Activated CD8-positive, alpha-beta memory T cell treated with anti-CD3 and anti-CD28 coated beads, Interleukin-2, amount 50 U/mL, for 48 hours (primary cell): ENCODE data around the gene GRIK1.
"Not testable (repeated sequence)": the region's sequence is repeated elsewhere in the genome, so short reads cannot be mapped to it uniquely, and the experiment has no call there.

Experiments
- DNase-seq: peaks from one replicate; pipeline ENCODE4 v3.0.0-alpha.2; 2020

The GRIK1 gene

DNA sequence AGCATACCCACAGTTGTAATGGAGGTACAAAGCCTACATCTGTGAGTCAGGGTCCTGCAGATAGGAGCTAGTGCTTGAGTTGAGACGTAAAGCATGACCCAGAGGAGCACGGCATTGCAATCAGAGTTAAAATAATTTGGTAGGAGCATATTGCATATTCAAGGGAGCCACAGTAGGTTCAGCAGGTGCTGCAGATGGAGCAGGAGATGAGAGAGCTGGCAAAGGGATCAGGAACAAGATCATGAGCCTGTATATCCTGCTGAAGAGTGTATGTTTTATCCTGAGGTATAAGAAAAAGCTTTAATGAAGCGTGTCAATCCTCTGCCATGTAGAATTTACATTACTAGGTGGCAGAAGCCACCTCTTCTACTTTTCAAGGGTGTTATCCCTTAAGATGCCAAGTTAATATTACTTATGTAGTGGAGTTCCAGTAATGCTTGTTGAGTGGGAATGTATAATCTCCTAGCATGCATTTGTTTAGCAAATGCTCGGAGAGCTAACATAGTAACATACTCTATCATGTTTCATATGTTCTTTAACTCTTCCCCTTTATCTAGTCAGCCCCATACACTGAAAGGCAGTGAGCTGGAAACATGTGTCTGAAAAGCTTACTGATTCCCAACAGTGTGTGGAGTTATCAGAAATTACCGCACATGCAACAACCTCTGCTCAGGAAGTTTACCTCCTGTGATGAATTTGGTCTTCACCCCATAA, 300.3 kb downstream of the GRIK1 start:
- DNase-seq: no peak

DNA sequence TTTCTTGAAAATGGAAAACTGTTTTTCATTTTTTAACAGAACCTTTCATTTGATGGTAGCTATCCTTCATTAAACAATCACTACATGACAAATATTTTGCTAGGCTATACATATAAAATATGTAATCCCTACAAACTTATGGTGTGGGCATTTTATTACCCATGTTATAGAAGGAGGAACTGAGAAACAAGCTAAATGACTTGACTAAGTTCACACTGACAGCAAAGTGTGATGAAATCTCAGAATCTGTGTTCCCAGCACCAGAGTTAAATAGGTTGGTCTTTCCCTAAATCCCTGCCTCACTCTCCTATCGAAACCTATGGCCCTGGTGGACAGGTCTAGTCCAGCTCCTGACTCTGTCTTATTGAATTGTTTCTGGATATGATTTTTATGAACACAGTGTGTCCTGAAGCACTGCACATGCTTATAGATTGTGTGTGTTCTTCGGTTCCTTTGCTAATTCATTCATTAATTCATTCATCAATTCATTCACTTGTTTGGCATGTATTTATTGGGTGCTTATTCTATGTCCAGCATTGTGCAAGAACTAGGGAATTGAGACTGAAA, 301.0 kb downstream of the GRIK1 start:
- no peak for DNase-seq

DNA sequence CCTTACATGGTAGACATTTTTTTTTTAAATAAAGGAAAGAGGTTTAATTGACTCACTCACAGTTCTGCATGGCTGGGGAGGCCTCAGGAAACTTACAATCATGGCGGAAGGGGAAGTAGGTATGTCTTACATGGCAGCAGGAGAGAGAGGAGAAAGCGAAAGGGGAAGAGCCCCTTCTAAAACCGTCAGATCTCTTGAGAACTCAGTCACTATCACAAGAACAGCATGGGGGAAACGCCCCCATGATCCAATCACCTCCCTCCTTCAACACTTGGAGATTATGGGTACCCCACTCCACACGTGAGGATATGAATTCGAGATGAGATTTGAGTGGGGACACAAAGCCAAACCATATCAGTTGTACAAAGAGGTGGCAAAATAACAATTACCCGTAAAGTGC, 301.7 kb downstream of the GRIK1 start:
- DNase-seq: no peak

DNA sequence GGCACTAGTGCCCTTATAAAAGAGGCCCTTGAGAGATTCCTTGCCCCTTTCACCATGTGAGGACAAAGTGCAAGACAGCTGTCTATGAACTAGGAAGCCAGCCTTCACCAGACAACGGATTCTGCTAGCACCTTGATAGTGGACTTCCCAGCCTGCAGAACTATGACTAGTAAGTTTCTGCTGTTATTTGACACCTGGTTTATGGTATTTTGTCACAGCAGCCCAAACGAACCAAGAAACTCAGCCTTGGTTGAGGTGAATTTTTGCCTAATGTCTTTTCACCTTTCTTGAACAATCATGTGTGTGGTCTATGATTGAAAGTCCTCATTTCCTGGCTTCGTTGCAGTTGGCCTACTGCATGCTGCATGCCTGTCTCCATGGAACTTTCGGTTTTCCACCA, 302.2 kb downstream of the GRIK1 start:
- no peak for DNase-seq

DNA sequence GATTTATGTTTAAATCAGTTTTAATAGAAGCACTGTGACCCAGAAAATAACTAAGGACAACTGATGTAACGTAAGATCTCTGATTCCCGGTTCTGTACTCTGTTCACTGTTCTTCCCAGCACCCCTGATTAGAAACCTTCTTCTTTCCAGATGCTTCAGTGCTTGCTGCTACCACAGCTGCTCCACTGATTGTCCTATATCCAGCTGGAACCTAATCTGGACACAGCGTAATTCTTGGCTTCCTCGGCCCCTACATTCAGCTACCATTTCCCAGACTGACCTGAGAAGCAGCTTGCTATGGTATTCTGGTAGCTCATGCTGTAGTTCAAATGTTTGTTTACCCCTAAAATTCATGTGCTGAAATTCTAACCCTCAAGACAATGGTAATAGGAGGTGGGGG, 302.7 kb downstream of the GRIK1 start:
- no peak for DNase-seq

DNA sequence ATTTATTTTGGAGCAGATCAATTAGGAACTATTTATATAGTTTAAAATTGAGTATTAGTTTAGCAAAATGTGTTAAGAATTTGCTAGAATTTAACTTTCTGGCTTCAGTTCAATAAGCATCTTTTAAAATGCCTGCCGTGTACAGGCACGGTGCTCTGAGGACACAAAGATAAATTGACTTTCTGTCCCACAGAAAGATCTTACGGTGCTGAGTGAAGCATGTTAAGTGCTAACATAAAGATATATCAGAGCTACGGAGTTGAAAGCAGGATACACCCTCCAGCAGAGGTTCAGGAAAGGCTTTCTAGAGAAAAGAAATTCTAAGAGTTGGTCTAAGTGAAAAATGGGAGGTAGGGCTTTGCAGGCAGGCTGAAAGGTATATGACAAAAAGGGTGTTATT, 305.4 kb downstream of the GRIK1 start:
- DNase-seq: no peak

DNA sequence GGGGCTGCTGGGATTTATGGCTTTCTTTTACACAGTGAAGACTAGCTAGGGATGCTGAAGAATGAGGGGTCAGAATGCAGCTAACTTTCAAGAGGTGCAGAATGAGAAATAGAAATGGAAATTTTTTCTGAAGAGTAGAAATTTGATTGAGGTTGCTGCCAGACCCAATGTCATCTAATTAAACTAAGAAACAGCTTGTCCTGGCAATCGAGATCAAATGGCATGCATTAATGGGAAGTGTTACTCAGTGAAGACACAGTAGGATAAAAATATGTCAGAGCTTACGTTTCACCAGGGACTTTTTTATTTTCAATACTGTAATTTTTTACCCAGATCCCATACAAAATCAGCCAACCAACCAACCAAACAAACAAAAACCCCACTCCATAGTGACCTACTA, 306.0 kb downstream of the GRIK1 start:
- no peak for DNase-seq

DNA sequence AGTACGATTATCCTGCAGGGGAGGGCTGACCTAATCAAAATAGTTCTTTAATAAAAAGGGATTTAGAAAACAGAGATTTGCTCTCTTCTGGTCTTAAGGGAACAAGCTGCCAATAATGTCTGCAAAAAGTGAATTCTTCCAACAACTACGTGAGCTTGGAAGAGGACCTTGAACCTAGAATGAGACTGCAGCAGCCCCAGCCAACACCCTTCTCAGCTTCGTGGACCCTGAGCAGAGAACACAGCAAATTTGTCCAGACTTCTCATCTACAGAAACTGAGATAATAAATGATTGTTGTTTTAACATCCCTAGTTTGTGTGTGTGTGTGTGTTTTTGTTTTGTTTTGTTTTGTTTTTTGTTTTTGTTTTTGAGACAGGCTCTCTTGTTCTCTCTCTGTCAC, 309.4 kb downstream of the GRIK1 start:
- no peak for DNase-seq

DNA sequence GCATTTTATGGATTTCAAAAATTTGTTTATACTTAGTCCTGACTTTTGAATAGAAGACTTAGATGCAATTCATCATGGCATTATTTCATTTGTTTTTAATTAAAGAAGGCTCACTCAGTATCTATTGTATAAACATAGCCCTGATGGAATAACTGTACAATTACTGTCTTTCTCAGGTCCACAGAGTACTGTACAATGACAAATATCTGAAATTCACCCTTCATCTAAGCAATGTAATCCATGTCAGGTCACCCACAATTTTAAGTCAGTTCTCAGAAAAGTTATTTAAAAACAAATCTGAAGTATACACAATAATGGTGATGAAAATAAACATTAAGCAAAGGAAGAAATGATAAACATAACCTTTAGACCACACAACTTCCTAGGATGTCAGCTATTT, 311.9 kb downstream of the GRIK1 start:
- no peak for DNase-seq

DNA sequence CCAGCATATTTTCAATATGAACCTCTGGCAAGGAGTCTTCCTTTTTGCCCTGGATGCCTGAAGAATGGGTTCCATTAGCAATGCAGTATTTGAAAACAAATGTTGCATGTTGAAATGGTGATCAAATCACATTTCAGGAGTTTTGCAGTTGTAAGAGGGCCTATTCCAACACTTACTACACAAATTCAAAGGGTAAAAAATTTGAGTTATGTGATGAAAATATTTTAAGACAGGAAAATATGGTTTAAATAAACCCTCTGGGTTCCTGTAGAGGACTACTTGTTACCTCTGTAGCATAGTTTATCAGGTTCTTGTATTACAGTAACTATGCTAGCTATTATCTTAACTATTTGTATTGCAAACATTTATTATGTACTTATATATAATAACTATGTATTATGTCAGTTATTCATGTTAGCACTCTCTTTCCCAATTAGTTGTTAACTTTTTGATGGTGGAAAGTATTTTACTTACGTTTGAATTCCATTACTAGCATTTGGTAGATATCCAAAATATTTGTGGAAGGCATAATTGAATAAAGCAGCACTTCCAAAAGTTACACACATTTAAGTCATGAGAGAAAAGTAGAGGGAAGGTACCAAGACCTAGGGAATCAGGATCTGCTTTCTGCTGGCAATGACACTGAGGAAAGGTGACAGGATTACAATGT, 312.9 kb downstream of the GRIK1 start:
- DNase-seq: no peak

DNA sequence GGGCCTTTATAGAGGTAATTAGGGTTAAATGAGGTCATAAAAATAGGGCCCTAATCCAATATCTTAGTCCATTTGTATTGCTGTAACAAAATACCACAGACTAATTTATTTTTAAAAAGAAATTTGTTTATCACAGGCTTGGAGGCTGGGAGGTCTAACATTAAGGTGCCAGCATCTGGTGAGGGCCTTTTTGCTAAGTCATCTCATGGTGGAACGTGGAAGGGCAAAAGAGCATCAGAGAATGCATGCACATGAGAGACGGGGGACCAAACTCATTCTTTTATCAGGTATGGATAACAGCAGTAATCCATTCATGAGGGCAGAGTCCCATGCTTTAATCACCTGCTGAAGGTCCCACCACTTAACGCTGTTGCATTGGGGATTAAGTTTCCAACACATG, 313.8 kb downstream of the GRIK1 start:
- no peak for DNase-seq

DNA sequence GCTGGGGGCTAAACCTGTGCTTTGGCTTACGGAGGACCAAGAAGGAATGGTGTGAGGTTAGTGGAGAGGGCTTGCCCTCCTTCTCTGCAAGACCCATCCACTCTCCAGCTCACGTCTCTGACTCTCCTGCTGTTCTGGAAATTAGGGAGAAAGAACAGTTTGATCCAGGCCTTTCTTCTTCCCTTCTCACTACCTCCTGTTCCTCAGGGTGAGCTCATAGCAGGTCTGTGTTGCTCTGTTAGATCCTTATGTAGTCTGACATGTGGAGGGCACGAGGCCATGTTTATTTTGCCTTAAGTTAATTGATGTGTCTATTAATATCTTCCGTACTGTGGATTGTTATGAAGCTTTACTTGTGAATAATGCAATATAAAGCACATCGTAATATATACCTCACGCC, 315.0 kb downstream of the GRIK1 start:
- DNase-seq: no peak

DNA sequence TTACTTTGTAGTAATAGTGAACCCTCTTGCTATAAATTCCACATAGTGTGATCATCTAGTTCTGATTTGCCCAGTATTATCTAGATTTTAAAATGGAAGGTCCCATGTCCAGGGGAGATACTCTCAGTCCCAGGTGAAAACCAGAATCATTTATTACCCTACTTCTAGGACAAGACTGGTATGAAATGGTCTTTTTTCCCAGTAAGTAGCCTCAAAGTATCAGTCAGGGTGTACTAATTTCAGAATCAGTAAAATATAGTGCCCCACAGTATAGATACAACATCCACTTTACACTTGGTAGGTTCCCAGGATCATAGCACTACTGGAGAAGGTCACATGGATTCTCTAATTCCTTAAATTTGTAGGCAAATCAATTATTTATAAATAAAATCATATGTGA, 318.3 kb downstream of the GRIK1 start:
- DNase-seq: no peak

DNA sequence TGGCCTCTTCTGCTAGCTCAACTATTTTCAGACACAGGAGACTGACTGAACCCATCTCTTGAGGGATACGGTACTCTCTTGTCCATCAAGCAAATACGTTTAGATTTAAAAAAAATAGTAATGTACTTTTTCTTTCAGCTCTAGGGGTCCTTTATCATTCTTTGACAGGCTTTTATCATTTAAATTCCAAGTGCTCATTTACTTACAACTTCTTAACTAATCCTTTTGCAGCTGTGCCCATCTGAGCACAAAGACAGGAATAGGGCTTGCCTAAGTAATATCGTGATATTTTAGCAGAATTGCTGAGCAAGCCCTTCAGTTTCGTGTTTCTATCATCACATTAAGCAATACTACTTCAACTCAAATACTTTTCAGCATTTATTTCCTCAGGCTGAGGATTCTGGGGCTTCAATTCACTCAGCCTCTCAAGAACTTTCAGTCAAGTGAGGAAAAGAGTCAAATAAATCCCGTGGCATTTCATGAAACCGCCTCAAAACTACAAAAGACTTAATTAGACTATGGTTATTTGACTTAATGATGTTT, 323.5 kb downstream of the GRIK1 start:
- DNase-seq: no peak

DNA sequence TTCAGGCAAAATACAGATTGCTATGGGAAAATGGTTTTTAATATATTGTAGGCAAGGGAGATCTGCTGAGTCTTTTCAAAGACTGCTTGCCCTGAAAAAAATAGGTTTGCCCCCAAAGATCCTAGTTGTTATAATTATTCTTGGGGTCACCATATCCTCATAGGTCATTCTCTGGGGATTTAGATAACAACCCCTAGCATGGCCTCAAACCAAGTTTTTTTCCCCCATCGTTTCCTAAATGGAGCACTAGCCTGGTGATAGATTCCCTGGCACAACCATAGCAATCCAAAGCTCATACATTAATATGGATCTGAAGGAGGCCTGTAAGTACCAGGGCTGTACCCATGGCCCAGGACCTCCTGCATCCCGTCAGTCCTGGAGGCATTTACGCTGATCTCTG, 325.9 kb downstream of the GRIK1 start:
- DNase-seq: no peak

DNA sequence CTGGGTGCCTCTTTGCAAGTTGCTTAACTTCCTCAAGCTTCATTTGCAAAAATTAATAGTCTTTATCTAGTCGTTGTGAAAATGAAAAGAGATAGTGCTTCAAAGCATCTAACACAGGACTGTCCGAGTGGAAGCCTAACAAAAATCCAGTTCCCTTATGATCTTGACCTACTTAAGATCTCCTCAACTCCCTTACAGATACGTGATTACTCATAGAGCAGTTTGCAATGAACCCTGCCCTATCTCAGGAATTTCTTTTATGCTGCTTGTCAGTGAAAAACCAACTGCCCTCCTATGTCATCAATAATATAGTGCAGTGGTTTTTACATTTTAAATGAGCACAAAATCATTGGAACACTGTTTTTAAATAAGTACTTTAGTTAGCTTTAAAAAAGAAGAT, 326.8 kb downstream of the GRIK1 start:
- DNase-seq: no peak

DNA sequence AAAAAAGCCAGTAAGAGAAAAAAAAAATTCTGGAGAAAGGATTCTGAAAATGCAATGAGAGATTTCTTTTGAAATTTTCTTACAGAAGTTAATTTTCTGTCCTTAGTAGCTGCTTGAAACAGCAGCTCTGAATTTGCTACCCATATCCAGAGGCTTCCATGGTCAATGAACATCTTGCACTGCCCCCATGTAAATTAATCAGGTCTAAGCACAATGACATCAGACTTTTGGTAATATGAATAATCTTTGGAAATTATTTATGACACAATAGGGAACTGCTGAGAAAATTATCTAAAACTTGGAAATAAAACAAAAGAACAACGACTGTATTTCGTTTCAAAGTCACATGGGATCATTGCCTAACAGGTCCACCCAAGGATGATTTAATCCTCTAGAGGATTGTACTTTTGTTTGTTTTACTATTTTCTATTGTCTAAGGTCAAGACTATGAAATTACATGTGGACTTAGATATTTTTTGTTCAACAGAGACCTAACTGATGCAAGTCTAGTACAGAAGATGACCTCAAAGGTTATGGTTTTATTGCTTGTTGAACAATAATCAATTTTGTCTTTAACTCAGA, 328.9 kb downstream of the GRIK1 start:
- no peak for DNase-seq

DNA sequence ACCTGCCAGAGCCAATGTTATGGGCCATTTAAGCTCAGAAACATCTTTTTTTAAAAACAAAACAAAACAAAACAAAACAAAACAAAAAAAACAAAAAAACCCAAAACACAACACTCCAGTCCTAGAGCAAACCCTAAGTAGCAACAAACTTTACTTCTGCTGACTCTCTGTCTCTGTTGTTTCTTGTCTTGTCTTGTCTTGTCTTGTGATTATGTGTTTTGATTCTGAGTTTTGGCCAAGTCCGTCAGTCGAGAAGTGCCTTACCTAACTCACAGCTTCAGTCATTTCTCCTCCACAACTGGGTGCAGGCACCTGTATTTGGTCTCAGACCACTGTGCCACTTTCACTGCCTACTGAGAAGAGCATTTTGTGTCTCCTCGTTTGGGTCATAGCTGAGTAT, 333.2 kb downstream of the GRIK1 start:
- no peak for DNase-seq

DNA sequence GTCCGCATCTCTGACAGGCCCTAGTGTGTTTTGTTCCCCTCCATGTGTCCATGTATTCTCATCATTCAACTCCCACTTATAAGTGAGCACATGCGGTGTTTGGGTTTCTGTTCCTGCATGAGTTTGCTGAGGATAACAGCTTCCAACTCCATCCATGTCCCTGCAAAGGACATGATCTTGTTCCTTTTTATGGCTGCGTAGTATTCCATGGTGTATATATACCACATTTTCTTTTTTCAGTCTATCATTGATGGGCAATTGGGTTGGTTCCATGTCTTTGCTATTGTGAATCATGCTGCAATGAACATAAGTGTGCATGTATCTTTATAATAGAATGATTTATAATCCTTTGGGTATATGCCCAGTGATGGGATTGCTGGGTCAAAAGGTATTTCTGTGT, 334.6 kb downstream of the GRIK1 start:
- DNase-seq: not testable (repeated sequence)

DNA sequence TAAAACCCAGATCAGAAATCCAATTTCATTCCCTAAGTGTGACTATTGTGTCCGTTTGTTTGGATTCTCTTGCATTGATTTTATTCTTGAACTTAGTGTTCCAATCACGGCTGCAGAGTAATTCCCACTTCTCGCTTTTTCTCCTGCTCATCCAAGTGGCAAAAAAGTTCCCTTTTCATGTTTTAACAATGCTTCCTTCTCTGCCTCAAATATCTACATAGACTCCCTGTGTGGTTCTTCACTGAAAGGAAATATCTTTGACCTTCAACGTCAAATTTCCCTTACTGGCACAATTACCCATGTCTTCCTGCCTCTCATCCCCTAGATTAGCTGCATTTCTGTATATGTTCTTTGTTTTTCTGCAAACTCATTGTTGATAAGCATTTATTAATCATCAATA, 335.7 kb downstream of the GRIK1 start:
- DNase-seq: no peak

DNA sequence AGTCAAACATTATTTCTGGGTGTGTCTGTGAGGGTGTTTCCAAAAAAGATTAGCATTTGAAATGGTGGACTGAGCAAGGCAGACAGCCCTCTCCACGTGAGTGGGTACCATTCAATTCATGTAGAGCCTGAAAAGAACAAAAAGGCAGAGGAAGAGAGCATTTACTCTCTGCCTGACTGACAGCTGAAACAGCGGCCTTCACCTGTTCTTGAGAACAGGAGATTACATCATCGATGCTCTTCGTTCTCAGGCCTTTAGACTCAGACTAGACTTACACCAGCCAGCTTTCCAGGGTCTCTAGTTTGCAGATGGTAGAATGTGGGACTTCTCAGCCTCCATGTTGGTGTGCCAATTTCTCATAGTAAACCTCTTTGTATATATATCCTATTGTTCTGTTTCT, 338.7 kb downstream of the GRIK1 start:
- no peak for DNase-seq

DNA sequence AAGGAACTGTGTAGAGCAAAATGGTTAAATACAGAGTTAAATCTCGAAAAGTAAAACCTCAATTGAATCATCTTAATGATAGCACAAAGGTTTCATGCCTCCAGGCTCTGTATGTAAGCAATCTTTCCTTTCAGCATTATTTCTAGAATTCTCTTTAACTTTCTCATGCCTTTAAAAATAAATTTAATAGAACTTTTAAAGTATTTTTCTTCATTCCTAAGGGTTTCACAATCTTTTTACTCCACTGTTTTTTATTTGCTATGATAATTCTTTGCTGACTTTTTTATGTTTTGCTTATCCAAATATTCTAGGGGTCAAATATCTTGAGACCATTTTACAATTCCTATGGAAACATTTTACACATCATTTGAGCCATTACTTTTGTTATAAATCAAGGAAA, 353.1 kb downstream of the GRIK1 start:
- no peak for DNase-seq

DNA sequence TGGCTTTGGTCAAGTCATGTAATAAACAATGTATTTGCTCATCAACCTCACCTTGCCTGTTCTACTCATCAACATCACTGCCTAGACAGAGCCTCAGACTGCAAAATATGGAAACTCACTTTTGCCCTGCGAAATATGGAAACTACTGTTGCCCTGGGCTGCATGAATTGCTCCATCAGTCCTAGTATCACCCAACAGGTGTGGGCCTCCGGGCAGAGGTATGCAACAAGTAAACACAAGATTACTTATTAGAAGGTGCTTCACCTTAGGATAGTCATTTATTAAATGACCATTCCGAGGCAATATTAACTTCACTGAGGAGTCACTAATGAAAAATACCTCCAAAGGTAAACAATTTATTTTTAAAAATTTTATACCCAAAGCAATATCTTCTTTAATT, 354.3 kb downstream of the GRIK1 start:
- DNase-seq: no peak

DNA sequence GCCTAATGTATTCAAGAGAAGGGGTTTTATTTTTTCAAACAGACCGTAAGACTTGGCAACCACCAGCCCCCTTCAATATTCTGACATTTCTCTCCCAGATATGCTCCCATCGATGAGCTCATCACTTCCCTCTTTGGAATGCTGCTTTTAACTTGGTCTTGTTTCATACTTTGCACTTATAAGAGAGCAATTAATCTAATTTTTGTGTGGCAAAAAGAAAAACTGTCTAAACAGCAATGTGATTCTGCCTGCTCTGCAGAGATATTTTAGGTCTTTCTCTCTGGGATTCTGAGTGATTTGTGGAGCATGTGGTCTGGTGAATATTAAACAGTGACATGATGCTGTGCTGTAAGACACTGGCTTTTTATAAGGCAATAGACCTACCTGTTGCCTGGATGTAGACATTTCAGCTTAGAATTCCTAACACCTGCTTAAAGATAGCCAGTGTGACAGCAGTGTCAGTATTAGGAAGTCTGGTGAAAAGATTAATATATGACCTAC, 356.3 kb downstream of the GRIK1 start:
- no peak for DNase-seq
